ENCODE results near the gene MRPS31.
"Not testable (repeated sequence)": the region's sequence is repeated elsewhere in the genome, so short reads cannot be mapped to it uniquely, and the experiment has no call there.

DNA sequence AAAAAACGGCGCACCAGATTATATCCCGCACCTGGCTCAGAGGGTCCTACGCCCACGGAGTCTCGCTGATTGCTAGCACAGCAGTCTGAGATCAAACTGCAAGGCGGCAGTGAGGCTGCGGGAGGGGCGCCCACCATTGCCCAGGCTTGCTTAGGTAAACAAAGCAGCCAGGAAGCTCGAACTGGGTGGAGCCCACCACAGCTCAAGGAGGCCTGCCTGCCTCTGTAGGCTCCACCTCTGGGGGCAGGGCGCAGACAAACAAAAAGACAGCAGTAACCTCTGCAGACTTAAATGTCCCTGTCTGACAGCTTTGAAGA is 35.8 kb downstream of the MRPS31 start:
- TF ChIP-seq POLR2A (IDR thresholded peaks at IDR 0.05; ENCODE audit: low read length); GATA1 (IDR thresholded peaks at IDR 0.05; ENCODE audit: low read depth, low read length): not testable (repeated sequence)
